Thymus (tissue), 11 donors: ENCODE results near the gene TOMM22. TPM values are rescaled to one million over a fixed set of nuclear protein-coding genes. Genes with fewer than 3 reads are reported as not detected.
A peak's percentile ranks its signal among the peaks of the same experiment; 100 is the strongest.

Experiments used
- DNase-seq, 9 donors: peaks; one replicate each; pipeline ENCODE4 v3.0.0-alpha.2; 2013; ENCODE audit warnings: low spot score in 9 of 9, low read depth in 6 of 9, missing footprints in 1 of 9
- H3K27ac ChIP-seq, 2 donors: one replicate each; pipeline ENCODE4 v1.5.1; 2013; ENCODE audit warnings: control low read depth in 1 of 2, low read depth in 1 of 2, low read length in 1 of 2, mild to moderate bottlenecking in 1 of 2, moderate library complexity in 1 of 2
- H3K27me3 ChIP-seq, 2 donors: one replicate each; pipeline ENCODE4 v1.5.1; 2013; ENCODE audit warnings: low read length in 1 of 2; ENCODE audit not compliant: control insufficient read depth in 2 of 2, insufficient read depth in 1 of 2
- H3K36me3 ChIP-seq, 2 donors: one replicate each; pipeline ENCODE4 v1.5.1; 2013; ENCODE audit warnings: low read length in 1 of 2, mild to moderate bottlenecking in 1 of 2, moderate library complexity in 1 of 2; ENCODE audit not compliant: control insufficient read depth in 2 of 2, insufficient read depth in 2 of 2
- H3K4me1 ChIP-seq, 2 donors: one replicate each; pipeline ENCODE4 v1.5.1; 2013; ENCODE audit warnings: low read length in 2 of 2; ENCODE audit not compliant: control insufficient read depth in 2 of 2, insufficient read depth in 2 of 2
- H3K4me3 ChIP-seq, 2 donors: one replicate each; pipeline ENCODE4 v1.5.1; 2013; ENCODE audit warnings: low read length in 2 of 2, control low read depth in 1 of 2, mild to moderate bottlenecking in 1 of 2
- H3K9me3 ChIP-seq, 2 donors: one replicate each; pipeline ENCODE4 v1.5.1; 2013; ENCODE audit warnings: low read length in 1 of 2, mild to moderate bottlenecking in 1 of 2; ENCODE audit not compliant: control insufficient read depth in 2 of 2, insufficient read depth in 1 of 2
- WGBS: extraction: QIAGEN DNeasy Blood & Tissue Kit; methylation state at CpG from one replicate; pipeline ENCODE4 v1.1.7; 2013; 5-methylcytosine and 5-hydroxymethylcytosine counted together
- polyA plus RNA-seq: library from polyadenylated mRNA; stranded (reverse); fragments of 200-250 nt; gene quantifications from one replicate; pipeline ENCODE4 v1.2.3, GENCODE V29; 2013
- total RNA-seq: library from RNA; stranded (reverse); fragments of 120-200 nt; gene quantifications from one replicate; pipeline ENCODE4 v1.2.4, GENCODE V29; 2013
- donor health status: healthy.

The TOMM22 gene
- total and polyA plus RNA-seq, 2 donors = 38.9 to 63.9 TPM

DNA sequence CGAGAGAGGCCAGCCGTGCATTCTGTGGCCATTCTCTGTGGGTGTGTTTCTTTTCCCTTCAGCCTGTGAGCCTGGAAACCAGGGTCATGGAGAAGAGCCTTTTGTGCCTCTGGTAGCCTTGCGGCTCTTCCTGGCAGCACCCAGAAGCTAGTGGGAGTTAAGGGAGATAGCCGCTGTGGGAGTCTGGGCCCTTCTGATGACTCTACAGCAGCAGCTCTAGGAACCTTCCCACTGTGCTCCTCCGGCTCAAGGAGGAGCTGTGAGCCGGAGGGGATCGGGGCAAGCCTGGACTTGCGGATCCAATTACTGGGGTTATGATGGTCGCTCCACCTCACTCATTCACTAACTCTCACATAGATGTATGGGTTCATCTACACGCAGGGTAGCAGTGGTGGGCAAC, 34.5 kb downstream of the TOMM22 start:
- 98% methylated on average over 10 of the region's 10 CpGs for WGBS
- Histone ChIP-seq H3K36me3 (peaks cover 46 to 47% of the 10 kb centered on the region in 2 donors), H3K9me3 (no peaks in the 10 kb centered on the region), H3K27me3 (no peaks in the 10 kb centered on the region), H3K4me1 (peaks cover 0 to 3% of the 10 kb centered on the region in 2 donors), H3K4me3 (no peak overlapping the region), H3K27ac (no peak overlapping the region)
- no peak for DNase-seq

DNA sequence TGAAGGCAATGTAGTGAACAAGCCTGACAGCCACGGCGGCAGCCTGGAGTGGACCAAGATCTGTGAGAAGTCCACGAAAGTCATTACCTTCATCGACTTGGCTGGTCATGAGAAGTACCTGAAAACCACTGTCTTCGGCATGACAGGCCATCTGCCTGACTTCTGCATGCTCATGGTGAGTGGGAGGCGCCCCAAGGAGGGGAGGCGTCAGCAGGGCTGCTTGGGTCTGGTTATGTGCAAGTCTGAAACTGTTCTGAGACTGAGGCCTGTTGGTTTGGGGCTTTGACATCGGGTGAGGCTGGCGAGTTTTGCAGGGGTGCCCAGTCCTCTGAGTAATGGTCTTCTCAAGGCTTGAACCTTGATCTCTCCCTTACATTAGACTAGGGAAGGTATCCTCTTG, 35.1 kb downstream of the TOMM22 start:
- no peaks in the 10 kb centered on the region for H3K9me3 ChIP-seq
- peaks cover 52% of the 10 kb centered on the region in 2 donors for H3K36me3 ChIP-seq
- no peak for DNase-seq
- WGBS = 92% methylated on average over 9 of the region's 9 CpGs
- H3K27me3 ChIP-seq = no peaks in the 10 kb centered on the region
- H3K4me3 ChIP-seq = no peak overlapping the region
- H3K27ac ChIP-seq = no peak overlapping the region
- H3K4me1 ChIP-seq = peaks cover 0 to 3% of the 10 kb centered on the region in 2 donors

DNA sequence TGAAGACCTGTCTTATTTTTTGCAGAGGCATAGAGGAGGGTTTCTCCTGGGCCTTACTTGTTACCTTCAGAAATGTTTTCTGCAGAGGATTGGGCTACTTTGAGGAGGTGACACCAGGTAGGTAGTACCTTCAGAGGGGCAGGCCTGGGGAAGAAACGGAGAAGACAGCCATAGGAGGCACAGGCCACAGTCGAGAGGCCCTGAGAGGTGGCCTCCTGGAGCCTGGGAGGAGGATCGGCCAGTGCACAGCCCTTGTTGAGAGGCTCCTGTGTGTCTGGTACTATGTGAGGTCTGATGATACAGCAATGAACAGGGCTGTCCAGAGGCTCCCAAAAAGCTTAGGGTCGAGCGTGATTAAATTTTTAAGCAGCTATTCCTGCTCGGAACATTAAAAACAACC, 35.5 kb downstream of the TOMM22 start:
- H3K27ac ChIP-seq = no peak overlapping the region
- H3K36me3 ChIP-seq = peaks cover 48 to 52% of the 10 kb centered on the region in 2 donors
- DNase-seq = no peak
- H3K9me3 ChIP-seq = no peaks in the 10 kb centered on the region
- peaks cover 0 to 3% of the 10 kb centered on the region in 2 donors for H3K4me1 ChIP-seq
- no peaks in the 10 kb centered on the region for H3K27me3 ChIP-seq
- 90% methylated on average over 6 of the region's 6 CpGs for WGBS
- no peak overlapping the region for H3K4me3 ChIP-seq

- Histone ChIP-seq H3K4me1 (no peaks in the 10 kb centered on the region), H3K9me3 (no peaks in the 10 kb centered on the region), H3K36me3 (peaks cover 48 to 59% of the 10 kb centered on the region in 2 donors), H3K27me3 (no peaks in the 10 kb centered on the region), H3K27ac (no peak overlapping the region), H3K4me3 (no peak overlapping the region)
- no peak for DNase-seq
- 92% methylated on average over 6 of the region's 6 CpGs for WGBS
Observed at GRCh38 chr22:38718414-38718813, 36.7 kb downstream of the TOMM22 start.

DNA sequence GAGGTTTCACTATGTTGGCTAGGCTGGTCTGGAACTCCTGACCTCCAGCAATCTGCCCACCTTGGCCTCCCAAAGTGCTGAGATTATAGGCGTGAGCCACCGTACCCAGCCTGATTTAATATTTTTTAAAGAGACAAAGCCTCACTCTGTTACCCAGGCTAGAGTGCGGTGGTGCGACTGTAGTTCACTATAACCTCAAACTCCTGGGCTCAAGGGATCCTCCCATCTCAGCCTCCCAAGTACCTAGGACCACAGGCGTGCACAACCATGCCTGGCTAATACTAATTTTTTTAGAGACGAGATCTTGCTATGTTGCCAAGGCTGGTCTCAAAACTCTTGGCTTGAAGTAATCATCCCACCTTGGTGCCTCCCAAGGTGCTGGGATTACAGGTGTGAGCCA, 37.4 kb downstream of the TOMM22 start:
- Histone ChIP-seq H3K27ac (no peak overlapping the region), H3K4me3 (no peak overlapping the region), H3K36me3 (peaks cover 55 to 67% of the 10 kb centered on the region in 2 donors), H3K27me3 (no peaks in the 10 kb centered on the region), H3K9me3 (no peaks in the 10 kb centered on the region), H3K4me1 (no peaks in the 10 kb centered on the region)
- WGBS = 98% methylated on average over 6 of the region's 6 CpGs
- no peak for DNase-seq

DNA sequence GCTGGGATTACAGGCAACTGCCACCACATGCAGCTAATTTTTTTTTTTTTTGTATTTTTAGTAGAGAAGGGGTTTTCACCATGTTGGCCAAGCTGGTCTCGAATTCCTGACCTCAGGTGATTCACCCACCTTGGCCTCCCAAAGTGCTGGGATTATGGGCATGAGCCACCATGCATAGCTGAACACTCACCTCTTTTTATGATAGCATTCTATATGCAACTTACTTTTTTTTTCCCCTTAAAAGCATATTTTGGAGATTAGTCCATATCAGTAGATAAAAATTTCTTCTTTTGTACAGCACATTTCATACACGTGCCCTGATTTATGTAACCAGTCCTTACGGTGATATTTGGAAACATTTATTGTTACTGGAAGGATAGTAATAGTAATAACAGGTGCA, 38.6 kb downstream of the TOMM22 start:
- no peak overlapping the region for H3K27ac ChIP-seq
- no peaks in the 10 kb centered on the region for H3K4me1 ChIP-seq
- no peaks in the 10 kb centered on the region for H3K27me3 ChIP-seq
- no peak overlapping the region for H3K4me3 ChIP-seq
- H3K9me3 ChIP-seq = no peaks in the 10 kb centered on the region
- peaks cover 56 to 72% of the 10 kb centered on the region in 2 donors for H3K36me3 ChIP-seq
- DNase-seq = no peak
- WGBS = 98% methylated on average over 3 of the region's 3 CpGs

GRCh38 chr22:38721551-38721950, 39.8 kb downstream of the TOMM22 start:
- Histone ChIP-seq H3K27ac (no peak overlapping the region), H3K4me3 (no peak overlapping the region), H3K9me3 (no peaks in the 10 kb centered on the region), H3K27me3 (no peaks in the 10 kb centered on the region), H3K36me3 (peaks cover 56 to 72% of the 10 kb centered on the region in 2 donors), H3K4me1 (no peaks in the 10 kb centered on the region)
- WGBS = 97% methylated on average over 7 of the region's 7 CpGs
- DNase-seq = no peak

DNA sequence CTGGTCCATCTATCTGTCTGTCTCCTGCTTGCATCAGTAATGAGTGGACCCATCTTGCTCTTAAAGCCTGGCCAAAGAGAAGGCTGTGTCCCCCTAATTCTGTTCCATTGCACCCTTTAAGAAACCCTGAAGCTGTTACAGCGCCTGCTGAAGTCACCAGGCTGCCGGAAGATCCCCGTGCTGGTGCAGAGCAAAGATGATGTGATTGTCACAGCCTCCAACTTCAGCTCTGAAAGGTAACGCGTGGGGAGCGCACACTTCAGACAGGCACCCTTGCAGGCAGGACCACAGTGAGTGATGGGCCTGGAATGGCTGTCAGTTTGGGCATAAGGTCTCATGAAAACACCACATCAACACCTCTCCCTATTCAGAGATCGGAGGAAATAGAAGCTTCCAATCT, 42.4 kb downstream of the TOMM22 start:
- H3K4me1 ChIP-seq = no peaks in the 10 kb centered on the region
- DNase-seq = no peak
- no peaks in the 10 kb centered on the region for H3K27me3 ChIP-seq
- peaks cover 64 to 79% of the 10 kb centered on the region in 2 donors for H3K36me3 ChIP-seq
- no peak overlapping the region for H3K27ac ChIP-seq
- H3K9me3 ChIP-seq = no peaks in the 10 kb centered on the region
- 98% methylated on average over 7 of the region's 7 CpGs for WGBS
- no peak overlapping the region for H3K4me3 ChIP-seq

DNA sequence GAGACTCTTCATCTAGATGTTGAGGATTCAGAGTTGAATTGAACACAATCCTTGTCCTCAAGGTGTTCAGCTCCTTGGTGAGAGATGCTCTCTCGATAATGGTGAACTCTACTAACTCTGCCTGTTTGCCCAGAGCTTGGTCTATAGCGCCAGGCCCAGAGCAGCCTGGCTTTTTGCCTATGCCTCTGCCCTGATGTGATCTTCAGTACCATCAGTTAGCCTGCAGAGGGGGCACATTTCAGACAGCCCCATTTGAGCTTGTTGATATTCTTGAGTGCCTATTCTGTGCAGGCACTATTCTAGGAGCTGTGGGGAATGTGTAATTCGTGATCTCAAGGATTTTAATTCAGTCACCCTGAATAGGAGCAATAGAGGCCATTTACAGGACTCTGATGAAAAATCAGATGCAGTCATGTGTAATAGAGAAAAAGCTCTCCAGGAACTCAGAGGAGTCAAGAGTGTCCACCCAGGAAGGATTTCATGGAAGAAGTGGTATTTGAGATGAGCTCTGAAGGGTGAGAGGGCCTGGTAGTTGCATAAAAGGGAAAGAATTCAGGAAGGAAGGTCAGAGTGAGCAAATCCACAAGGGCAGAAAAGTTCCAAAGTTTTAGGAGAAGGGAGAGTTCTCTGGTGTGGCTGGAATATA, 43.3 kb downstream of the TOMM22 start:
- 94% methylated on average over 3 of the region's 3 CpGs for WGBS
- DNase-seq = peak in 2 of 9 donors; percentile 41 to 51

More for the DNA sequence above, 43.3 kb downstream of the TOMM22 start:
- no peaks in the 10 kb centered on the region for H3K4me1 ChIP-seq
- no peak overlapping the region for H3K4me3 ChIP-seq
- no peaks in the 10 kb centered on the region for H3K27me3 ChIP-seq
- peaks cover 73 to 87% of the 10 kb centered on the region in 2 donors for H3K36me3 ChIP-seq
- no peak overlapping the region for H3K27ac ChIP-seq
- no peaks in the 10 kb centered on the region for H3K9me3 ChIP-seq
